Activated naive CD4-positive, alpha-beta T cell treated with anti-CD3 and anti-CD28 coated beads, Interleukin-2, amount 50 U/mL, for 16 hours (primary cell): Measurements from ENCODE around the gene TBC1D32.
"Not testable (repeated sequence)": the region's sequence is repeated elsewhere in the genome, so short reads cannot be mapped to it uniquely, and the experiment has no call there.

Source experiments
- DNase-seq: peaks from one replicate; pipeline ENCODE4 v3.0.0-alpha.2; 2020

Gene TBC1D32, protein sequence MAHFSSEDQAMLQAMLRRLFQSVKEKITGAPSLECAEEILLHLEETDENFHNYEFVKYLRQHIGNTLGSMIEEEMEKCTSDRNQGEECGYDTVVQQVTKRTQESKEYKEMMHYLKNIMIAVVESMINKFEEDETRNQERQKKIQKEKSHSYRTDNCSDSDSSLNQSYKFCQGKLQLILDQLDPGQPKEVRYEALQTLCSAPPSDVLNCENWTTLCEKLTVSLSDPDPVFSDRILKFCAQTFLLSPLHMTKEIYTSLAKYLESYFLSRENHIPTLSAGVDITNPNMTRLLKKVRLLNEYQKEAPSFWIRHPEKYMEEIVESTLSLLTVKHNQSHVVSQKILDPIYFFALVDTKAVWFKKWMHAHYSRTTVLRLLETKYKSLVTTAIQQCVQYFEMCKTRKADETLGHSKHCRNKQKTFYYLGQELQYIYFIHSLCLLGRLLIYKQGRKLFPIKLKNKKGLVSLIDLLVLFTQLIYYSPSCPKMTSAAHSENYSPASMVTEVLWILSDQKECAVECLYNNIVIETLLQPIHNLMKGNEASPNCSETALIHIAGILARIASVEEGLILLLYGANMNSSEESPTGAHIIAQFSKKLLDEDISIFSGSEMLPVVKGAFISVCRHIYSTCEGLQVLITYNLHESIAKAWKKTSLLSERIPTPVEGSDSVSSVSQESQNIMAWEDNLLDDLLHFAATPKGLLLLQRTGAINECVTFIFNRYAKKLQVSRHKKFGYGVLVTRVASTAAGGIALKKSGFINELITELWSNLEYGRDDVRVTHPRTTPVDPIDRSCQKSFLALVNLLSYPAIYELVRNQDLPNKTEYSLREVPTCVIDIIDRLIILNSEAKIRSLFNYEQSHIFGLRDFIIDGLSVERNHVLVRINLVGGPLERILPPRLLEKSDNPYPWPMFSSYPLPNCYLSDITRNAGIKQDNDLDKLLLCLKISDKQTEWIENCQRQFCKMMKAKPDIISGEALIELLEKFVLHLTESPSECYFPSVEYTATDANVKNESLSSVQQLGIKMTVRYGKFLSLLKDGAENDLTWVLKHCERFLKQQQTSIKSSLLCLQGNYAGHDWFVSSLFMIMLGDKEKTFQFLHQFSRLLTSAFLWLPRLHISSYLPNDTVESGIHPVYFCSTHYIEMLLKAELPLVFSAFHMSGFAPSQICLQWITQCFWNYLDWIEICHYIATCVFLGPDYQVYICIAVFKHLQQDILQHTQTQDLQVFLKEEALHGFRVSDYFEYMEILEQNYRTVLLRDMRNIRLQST

DNA sequence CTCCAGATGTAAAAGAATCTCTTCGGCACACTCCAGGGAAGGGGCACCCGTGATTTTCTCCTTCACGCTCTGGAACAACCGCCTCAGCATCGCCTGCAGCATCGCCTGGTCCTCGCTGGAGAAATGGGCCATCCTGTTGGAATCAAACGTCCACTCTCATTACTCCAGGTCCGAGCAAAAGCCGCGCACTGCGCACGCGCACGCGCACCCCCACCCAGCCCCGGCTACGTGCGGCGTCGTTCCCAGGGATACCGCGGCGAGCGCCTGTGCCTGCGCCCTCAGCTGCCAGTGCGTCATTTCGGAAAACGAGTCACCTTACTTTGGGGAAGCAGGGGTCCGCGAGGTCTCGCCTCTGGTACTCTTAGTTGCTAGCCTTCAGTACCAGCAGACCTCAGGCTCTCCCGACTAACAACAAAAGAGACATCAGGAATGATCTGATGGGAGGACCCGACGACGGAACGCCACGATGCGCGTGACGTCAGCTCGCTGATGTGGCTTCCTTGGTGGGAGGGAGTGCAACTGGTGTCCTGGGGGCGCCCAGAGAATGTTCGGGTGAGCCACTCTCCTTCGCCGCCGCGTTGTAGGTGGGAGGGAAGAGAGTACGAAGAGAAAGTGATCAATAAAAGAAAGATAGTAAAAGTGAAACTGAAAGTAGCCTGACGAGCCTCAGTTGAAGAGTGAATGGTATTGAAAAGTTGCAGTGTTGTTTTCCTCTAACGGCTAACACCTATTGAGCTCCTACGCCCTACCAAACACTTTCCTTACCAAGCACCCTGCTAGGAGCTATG, at the start of gene TBC1D32:
Gene TBC1D32, minus strand, starts transcription at position 182 of the 788 bp plus-strand sequence. Its CDS starts 50 bp downstream, at position 132.
- peak; percentile 89 for DNase-seq

DNA sequence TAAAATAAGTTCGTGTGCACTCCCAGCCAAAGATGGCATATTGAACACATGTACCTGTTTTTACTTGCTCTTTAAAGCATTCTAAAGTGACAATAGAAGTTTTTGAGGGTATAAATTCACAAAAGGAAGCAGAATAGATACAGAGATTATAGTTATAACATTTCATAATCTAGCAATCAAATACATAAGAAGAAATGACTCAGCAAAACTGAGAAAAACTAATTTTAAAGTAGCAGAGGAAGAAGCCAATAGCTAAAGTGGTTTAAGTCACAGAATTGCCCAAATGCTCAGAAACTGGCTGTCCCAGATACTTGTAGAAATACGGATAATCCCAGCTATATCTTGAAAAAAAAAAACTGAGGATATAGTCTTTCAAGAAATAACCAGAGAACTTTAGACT, 49.2 kb upstream of the TBC1D32 start:
- DNase-seq: no peak

DNA sequence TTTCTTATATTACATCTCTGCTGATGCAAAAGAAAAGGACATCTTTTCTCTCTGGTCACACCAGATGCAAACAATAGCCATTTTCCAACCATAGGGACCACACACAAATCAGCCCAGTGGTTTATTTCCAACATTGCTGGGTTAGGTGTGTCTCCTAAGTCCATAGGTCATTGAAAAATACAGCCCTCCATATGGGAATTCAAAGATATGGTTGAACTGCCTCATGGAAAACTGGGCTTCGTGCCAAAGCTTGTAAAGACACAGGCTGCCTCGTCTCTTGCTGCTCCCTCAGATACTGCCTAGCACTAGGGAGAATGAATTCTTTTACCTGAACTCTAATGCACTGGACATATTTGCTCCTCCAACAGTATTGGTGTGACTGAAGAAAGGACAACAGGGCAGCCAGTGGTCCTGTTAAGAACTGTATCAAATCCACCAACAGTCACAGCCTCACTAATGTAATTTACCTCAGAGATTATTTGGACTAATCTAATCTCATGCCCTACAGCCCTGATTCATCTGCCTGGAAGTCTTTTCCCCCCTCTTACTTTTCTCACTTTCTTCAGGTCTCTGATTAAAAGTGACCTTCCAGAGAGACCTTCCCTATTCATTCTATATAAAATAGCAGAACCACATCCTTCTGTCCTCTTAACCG, 48.3 kb upstream of the TBC1D32 start:
- no peak for DNase-seq

DNA sequence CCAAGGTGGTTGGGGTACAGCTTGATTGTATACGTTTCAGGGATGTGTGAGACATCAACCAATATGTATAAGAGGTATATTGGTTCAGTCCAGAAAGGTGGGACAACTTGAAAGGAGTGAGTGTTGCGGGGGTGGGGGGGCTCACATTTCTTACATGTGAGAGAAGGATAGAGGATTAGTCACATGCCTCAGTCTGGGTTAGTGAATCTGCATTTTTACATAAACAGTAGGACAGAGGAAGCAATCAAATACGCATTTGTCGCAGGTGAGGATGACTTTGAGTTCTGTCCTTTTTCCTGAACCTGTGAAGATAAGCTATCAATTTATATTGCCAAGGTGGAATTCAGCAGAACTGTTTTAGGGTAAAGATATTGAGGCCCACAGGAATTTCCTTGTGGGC, 42.1 kb upstream of the TBC1D32 start:
- DNase-seq: no peak

DNA sequence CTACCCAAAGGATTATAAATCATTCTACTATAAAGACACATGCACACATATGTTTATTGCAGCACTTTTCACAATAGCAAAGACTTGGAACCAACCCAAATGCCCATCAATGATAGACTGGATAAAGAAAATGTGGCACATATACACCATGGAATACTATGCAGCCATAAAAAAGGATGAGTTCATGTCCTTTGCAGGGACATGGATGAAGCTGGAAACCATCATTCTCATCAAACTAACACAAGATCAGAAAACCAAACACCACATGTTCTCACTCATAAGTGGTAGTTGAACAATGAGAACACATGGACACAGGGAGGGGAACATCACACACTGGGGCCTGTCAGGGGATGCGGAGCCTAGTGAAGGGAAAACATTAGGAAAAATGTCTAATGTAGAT, 39.9 kb upstream of the TBC1D32 start:
- not testable (repeated sequence) for DNase-seq

DNA sequence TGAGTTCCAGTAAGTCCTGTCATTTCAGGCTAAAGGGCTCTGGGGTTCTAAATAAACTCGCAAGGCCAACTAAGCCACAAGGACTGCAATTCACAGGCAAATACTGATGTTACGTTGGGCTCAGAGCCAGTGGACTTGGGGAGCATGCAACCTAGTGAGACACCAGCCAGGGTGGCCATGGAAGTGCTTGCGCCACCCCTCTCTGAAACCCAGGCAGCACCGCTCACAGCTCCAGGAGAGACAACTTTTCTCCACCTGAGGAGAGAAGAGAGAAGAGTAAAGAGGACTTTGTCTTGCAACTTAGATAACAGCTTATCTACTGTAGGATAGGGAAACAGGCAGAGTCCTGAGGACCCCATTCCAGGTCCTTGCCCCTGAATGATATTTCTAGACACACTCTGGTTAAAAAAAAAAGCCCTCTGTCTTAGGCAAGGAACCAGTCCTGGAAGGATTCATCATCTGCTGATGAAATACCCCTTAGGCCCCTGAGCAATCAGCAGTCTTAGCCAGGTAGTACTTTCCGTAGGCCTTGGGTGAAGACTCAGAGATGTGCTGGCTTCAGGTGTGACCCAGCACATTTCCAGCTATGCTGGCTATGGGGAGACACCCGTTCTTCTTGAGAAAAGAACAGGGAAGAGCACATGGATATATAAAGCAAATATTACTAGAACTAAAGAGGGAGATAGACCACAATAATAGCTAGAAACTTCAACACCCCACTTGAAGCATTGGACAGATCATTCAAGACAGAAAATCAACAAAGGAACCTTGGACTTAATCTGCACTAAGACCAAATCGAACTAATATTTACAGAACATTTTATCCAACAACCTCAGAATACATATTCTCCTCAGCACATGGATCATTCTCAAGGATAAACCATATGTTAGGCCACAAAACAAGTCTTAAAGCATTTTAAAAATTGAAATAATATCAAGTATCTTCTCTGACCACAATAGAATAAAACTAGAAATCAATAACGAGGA, 31.5 kb upstream of the TBC1D32 start:
- DNase-seq: no peak

DNA sequence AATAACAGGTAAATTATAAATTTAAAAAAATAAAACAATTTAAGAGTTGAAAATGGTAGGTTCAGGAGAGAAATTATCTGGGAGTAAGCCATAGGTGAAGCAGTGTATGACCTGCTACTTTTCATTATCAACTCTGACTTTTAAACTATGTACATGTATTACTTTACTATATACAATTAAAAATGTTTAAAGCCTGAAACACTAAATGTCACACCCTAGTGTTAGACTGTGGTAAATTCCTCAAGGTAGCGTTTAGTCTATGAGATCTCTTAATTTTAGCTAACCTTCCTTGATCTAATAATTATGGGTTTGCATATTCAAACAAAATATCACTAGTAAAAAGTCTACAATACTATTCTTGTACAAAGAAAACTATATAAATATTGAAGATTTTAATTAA, 22.3 kb upstream of the TBC1D32 start:
- DNase-seq: no peak

DNA sequence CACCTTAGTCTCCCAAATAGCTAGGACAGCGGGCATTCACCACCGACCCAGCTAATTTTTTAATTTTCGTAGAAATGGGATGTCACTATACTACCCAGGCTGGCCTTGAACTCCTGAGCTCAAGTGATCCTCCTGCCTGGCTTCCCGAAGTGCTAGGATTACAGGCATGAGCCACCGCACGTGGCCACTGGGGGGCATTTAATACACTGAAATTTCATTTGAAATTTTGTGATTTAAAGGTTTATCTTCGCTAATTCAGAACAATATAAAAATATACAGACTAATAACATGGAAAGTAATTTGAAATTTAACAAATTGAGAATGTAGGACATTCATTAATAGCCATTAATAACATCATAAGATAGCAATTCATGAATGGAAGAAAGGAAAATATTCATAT, 20.5 kb upstream of the TBC1D32 start:
- DNase-seq: no peak

DNA sequence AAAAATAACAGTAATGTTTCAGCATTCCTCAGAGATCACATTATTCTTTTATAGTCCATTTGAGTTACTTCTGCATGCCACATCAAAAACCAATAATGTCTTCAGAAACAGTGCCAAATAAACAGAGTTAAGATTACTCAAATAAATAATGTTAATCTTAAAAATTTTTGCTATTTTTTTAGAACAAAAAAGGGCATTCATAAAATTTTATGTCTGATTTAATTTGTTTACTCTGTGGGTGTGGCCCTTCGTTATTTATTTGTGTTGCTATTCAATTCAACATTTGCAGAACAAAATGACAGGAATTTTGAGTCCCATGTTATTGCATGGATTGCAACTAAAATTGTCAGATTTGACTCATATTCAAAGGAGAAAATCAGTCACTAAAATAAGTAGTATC, 18.7 kb upstream of the TBC1D32 start:
- DNase-seq: no peak

DNA sequence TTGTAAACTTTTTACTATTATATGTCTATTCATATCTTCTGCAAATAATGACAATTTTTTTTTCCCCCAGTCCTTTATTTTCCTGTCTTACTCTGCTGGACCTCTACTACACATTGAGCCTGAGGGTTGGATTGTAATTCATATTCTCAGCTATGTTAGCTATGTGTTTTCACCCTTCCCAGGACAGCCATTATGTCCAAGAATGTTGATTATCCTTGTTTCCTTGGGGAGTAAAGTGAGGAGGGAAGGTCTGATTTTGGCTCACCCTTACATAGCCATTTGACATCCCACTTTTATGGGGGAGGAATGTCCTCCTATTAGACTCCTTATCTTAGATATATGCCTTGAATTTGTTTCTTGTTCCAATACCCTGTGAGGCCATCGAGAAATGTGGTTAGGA, 17.6 kb upstream of the TBC1D32 start:
- DNase-seq: no peak

DNA sequence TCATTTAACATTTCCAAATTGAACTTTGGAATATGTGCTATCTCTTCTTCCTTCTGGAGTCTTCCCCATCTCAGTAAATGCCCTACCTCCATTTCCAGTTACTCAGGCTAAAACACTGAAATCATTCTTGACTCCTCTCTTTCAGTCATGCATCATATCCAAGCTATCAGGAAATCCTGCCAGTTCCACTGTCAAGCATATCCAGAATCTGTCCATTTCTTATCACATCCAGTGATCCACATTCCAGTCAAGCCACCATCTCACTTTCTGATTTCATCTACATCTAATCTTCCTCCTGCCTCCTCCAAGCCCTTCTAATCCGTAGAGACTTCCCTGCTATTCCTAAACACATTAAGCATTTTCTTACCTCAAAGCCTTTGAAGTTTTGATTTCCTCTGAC, 15.3 kb upstream of the TBC1D32 start:
- no peak for DNase-seq

DNA sequence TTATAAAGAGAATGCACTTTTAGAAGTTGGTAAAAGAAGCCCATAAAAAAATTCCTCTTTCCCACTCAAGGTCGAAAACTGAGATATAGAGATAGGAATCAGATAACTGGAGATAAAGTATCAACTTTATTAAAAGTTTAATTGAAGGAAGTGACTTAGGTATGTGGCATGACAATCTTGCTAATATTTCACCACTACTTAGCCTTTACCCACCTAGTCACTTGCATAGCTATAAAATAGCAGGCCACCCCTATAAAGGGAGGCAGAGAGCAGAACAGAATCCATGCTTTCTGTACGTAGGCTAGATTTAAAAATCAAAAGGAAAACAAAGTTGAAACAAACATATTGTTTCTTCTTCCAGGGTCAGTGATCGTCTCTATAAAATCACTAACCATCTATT, 13.2 kb upstream of the TBC1D32 start:
- DNase-seq: no peak

DNA sequence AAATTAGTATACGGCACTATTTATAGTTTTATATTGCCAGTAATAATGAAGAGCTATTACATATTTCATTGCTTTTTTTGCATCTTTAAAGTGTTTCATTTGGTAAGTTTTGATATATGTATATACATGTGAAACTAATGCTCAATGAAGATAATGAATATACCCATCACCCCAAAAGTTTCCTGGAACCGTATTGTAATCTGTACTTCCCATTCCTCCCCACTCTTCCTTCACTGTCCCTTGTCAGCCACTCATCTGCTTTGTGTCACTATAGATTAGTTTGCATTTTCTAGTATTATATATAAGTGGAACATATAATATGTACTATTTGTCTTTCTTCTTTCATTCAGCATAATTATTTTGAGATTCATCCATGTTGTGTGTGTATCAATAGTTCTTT, 10.3 kb upstream of the TBC1D32 start:
- no peak for DNase-seq

DNA sequence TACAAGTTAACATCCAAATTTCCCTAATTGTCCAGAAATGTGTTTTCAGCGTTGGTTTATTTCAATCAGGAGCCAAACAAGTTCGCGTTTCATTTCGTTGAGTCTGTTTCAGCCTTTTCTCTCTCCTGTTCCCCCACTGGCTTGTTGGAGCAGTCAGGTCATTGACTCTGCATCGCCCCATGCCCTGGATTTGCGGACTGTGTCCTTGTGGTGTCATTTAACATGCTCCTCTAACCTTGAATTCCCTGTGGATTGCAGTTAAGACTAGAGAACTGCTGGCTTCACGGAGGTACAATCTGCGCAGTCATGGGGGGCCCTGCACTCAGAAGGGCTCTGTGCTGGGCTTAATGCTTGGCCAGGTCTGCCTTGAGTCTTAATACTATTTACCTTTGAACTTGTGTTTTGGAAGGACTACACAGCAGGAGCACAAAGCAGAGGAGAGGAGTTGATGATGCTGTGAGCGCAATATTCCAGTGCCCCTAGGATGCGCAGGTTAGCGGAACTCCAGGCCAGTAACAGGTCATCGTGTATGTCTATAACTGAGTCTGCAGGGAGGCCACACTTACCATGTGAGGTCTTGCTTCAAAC, 5.5 kb upstream of the TBC1D32 start:
- no peak for DNase-seq

DNA sequence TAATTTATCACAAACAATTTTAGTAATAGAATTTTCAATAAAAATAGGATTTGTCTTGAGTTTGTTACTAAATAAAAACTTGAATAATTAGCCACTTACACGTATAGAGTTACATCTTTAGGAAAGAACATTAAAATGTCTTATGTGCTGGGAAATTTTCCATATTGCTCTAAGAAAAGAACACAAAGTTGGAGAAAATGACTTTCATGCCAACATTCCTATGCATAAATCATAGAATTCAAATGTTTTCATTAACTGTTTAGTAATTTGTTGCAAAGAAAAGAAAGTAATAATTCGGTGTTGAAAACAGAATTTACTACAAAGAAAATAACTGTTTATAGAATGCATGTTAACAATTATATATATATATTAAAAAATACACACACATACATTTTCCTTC, 4.7 kb upstream of the TBC1D32 start:
- no peak for DNase-seq

DNA sequence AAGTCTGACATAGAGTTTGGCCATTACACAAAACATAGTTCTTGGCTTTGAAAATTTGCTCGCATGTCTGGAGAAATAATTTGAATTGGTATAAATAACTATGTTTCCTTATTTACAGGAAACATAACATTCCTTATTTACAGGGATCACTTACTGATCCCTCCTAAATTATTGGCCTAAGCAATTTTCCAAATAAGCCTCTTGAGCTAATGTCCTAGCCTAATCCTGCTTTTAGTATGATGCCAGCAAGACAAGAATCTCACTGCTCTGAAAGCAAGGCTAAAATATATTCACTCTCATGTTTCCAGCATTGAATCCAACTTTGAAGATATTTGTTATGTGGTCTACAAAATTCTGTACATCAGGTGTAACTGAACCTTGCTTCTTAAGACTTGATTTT, 4.1 kb upstream of the TBC1D32 start:
- DNase-seq: no peak

DNA sequence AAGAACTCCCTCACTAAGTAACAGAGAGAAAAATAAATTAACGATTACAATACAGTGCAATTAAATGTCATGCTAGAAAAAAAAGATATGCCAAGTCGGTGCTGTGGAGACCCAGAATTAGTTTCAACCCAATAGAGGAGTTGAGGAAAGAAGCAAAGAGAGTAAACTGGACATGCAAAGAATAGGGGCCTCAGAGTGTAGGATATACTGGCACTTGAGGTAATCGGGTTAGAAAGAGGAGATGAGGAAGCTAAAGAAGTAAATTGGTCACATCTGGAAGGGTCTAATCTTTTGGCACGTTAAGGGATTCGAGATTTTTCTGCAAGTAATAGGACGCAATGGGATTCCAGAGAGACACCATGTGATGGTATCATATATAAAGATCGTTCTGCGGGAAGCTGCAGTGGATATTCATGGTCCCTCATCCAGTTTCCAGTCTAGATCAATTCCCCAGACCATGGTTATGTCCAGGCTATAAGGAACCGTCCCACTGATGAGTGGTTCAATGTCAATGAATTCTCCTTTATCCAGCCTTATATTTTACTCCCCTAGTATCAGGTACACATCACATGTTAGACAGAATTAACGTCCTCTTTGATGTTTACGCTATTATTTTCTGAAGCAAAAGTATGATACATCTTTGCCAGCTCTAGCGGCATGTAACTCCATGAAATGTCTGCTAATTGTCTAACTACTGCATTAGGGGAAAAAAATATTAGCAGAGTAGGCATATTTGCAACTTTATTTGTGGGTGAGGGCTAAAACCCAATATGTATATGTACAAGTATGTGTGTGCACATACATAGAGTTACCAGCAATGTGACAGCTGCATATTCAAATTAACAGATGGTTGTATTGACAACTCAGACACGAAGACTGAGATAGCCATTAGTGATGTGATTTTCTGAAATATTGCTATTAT, 1.1 kb upstream of the TBC1D32 start:
- DNase-seq: no peak

DNA sequence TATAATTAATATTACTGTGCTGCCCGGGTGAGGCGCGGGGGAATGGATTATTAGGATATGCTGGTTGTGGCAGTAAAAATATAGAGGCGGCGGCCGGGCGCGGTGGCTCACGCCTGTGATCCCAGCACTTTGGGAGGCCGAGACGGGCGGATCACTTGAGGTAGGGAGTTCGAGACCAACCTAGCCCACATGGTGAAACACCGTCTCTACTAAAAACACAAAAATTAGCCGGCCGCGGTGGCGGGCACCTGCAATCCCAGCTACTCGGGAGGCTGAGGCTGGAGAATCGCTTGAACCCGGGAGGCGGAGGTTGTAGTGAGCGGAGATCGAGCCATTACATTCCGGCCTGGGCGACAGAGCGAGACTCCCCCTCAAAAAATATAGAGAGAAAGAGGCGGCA, 586 bp downstream of the TBC1D32 start:
- not testable (repeated sequence) for DNase-seq

DNA sequence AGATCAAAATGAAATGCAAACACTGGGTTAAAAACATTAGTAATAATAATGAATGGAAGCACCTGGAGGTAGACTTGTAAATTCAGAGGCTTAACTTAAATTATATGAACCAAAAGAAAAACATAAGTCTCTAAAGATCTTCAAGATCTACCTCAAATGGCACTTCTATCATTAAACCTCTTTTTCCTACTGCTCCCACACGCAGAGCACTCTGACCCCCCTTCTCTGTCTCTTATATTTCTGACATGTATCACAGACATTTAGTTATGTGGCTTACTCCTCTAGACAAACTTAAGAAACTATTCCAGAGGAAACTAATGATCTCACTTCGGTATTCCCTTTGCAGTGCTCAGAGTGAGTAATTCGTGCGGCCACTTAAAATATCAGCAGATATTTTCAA, 1.1 kb downstream of the TBC1D32 start:
- DNase-seq: no peak
